ENCODE measurements around the gene XYLT2. TPM values are rescaled to one million over a fixed set of nuclear protein-coding genes. Genes with fewer than 3 reads are reported as not detected.

The XYLT2 gene
- total and polyA plus RNA-seq, 2 of the 13 experiments (the other 11 are each of a cell fraction or from before 2014, with no cell fraction given) = 17.0 to 22.1 TPM

GRCh38 chr17:50346313-50347116 lies 589 bp downstream of the XYLT2 start (continued):
- TF ChIP-seq YEATS4 (CRISPR knock-in tag; IDR thresholded peaks at IDR 0.05; ENCODE audit: borderline replicate concordance) = peak; percentile 21
- no peak for TF ChIP-seq ZNF503 (CRISPR knock-in tag; IDR thresholded peaks at IDR 0.05)
- no peak; the same call in none of the 2 replicates for TF ChIP-seq TFDP1 (CRISPR knock-in tag; IDR thresholded peaks at IDR 0.05; ENCODE audit: borderline replicate concordance)
- no peak for TF ChIP-seq ZFP37 (CRISPR knock-in tag; IDR thresholded peaks at IDR 0.05; ENCODE audit: borderline replicate concordance)
- no peak for TF ChIP-seq ONECUT2 (CRISPR knock-in tag; IDR thresholded peaks at IDR 0.05)
- TF ChIP-seq ZFP36 (IDR thresholded peaks at IDR 0.05; ENCODE audit: borderline replicate concordance, low read depth, low read length, partially characterized antibody) = no peak
- TF ChIP-seq ZNF326 (CRISPR knock-in tag; IDR thresholded peaks at IDR 0.05; ENCODE audit: borderline replicate concordance) = no peak
- TF ChIP-seq ZNF547 (CRISPR knock-in tag; IDR thresholded peaks at IDR 0.05) = 0 out of 2 replicates have a peak, but pooled peaks have one; percentile 47
- TF ChIP-seq ZNF501 (CRISPR knock-in tag; IDR thresholded peaks at IDR 0.05) = no peak
- TF ChIP-seq ZSCAN20 (CRISPR knock-in tag; IDR thresholded peaks at IDR 0.05; ENCODE audit: borderline replicate concordance) = no peak
- TF ChIP-seq TRAFD1 (CRISPR knock-in tag; IDR thresholded peaks at IDR 0.05; ENCODE audit: borderline replicate concordance) = no peak
- TF ChIP-seq MLXIP (CRISPR knock-in tag; IDR thresholded peaks at IDR 0.05; ENCODE audit: borderline replicate concordance) = 0 out of 2 replicates have a peak, but pooled peaks have one; percentile 1
- TF ChIP-seq TP53 (CRISPR knock-in tag; conservative IDR thresholded peaks at IDR 0.05) = no peak
- TF ChIP-seq HINFP (CRISPR knock-in tag; IDR thresholded peaks at IDR 0.05; ENCODE audit: low read depth) = peak; percentile 51; the same call in 1 of the 2 replicates
- TF ChIP-seq ZNF678 (CRISPR knock-in tag; IDR thresholded peaks at IDR 0.05) = no peak
- TF ChIP-seq MEIS1 (CRISPR knock-in tag; IDR thresholded peaks at IDR 0.05; ENCODE audit: borderline replicate concordance) = peak; percentile 78; the same call in 1 of the 2 replicates
- TF ChIP-seq ZNF274 (CRISPR knock-in tag; IDR thresholded peaks at IDR 0.05) = peak; percentile 48; the same call in 1 of the 2 replicates
- TF ChIP-seq ZNF713 (CRISPR knock-in tag; IDR thresholded peaks at IDR 0.05) = no peak
- TF ChIP-seq MIER3 (CRISPR knock-in tag; IDR thresholded peaks at IDR 0.05; ENCODE audit: borderline replicate concordance) = no peak

Data from HepG2 (cell line).